ENCODE measurements around the gene TREM1. TPM values are rescaled to one million over a fixed set of nuclear protein-coding genes. Genes with fewer than 3 reads are reported as not detected.

Gene TREM1
- total RNA-seq, 1 experiment from 2014 or later: not detected

DNA sequence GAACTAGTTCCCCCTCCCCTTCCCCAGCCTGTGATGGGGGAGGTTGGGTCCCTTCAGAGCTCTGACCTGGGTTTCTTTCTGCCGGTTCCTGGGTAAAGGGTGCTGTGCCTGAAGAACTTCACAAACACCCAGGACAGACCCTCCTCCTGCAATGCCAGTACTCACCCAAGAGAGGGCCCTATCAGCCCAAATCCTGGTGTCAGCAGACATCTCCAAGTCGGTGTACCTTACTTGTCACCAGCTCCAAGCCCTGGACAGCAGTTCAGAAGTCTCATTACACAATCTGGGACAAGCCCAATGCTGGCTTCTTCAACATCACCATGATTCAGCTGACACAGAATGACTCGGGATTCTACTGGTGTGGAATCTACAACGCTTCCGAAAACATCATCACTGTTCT lies 57.9 kb downstream of the TREM1 start:
- TF ChIP-seq, protein P1, sequence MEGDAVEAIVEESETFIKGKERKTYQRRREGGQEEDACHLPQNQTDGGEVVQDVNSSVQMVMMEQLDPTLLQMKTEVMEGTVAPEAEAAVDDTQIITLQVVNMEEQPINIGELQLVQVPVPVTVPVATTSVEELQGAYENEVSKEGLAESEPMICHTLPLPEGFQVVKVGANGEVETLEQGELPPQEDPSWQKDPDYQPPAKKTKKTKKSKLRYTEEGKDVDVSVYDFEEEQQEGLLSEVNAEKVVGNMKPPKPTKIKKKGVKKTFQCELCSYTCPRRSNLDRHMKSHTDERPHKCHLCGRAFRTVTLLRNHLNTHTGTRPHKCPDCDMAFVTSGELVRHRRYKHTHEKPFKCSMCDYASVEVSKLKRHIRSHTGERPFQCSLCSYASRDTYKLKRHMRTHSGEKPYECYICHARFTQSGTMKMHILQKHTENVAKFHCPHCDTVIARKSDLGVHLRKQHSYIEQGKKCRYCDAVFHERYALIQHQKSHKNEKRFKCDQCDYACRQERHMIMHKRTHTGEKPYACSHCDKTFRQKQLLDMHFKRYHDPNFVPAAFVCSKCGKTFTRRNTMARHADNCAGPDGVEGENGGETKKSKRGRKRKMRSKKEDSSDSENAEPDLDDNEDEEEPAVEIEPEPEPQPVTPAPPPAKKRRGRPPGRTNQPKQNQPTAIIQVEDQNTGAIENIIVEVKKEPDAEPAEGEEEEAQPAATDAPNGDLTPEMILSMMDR (IDR thresholded peaks at IDR 0.05; ENCODE audit: insufficient read depth in 1 of 2, low read depth in 1 of 2, low read length in 1 of 2, severe bottlenecking in 1 of 2, unreplicated experiment in 1 of 2): no peak
- intact Hi-C loops (cut with micrococcal nuclease; ENCODE audit: unreplicated experiment): no loop called here
- BruUV-seq (replicated peaks): no TSS peak
- Mint-ChIP-seq H3K4me1 (ENCODE audit: low read depth, unreplicated experiment) (no peaks in the 10 kb centered on the region), H3K27ac (ENCODE audit: unreplicated experiment) (no peak overlapping the region), H3K4me3 (ENCODE audit: unreplicated experiment) (no peak overlapping the region), H3K36me3 (ENCODE audit: insufficient read depth, unreplicated experiment) (no peaks in the 10 kb centered on the region), H3K27me3 (ENCODE audit: insufficient read depth, unreplicated experiment) (peaks cover 32% of the 10 kb centered on the region), H3K9me3 (ENCODE audit: unreplicated experiment) (no peaks in the 10 kb centered on the region)
- no peak overlapping the region for H3K4me3 ChIP-seq (ENCODE audit: low read depth, low read length)
- ChIA-PET CTCF (no interaction called here), POLR2A (no interaction called here)
- no peaks in the 10 kb centered on the region; the same call in 1 of the 2 replicates for H3K27me3 ChIP-seq (replicated peaks; ENCODE audit: control insufficient read depth, insufficient read depth, low read length)
- no peak for DNase-seq
- no peaks in the 10 kb centered on the region for H3K9me3 ChIP-seq
- H3K36me3 ChIP-seq (ENCODE audit: control insufficient read depth, insufficient read depth, low read length): no peaks in the 10 kb centered on the region
- H3K4me1 ChIP-seq: no peaks in the 10 kb centered on the region

DNA sequence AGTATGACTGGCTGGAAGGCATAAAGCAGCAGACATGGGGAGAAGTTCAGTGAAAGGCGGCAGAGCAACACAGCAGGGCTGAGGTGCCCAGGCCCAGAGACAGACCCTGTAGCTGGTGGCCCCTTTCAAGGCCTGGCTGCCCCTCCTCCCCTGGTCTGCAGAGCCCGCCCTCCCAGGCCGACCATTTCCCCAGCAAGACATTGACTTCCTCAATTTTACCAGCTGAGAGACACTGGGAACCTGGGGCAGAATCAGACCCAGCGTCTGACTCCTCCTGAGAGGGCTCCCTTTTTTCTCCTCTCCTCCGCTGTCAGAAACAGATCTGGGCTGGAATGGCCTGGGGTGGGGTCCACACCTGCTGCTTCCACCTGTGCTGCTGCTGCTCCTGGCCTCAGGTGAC lies 58.4 kb downstream of the TREM1 start, which contains the start of gene TREML4:
TSS of gene TREML4 (plus strand) at position 254 of the 400 bp plus-strand sequence. CDS start at position 333, 79 bp downstream.
- ChIA-PET CTCF (no interaction called here), POLR2A (no interaction called here)
- no peaks in the 10 kb centered on the region for H3K4me1 Mint-ChIP-seq (ENCODE audit: low read depth, unreplicated experiment)
- H3K4me1 ChIP-seq: no peaks in the 10 kb centered on the region
- intact Hi-C loops (cut with micrococcal nuclease; ENCODE audit: unreplicated experiment): no loop called here
- H3K36me3 Mint-ChIP-seq (ENCODE audit: insufficient read depth, unreplicated experiment): no peaks in the 10 kb centered on the region
- peaks cover 32% of the 10 kb centered on the region for H3K27me3 Mint-ChIP-seq (ENCODE audit: insufficient read depth, unreplicated experiment)
- TF ChIP-seq, protein P1 (IDR thresholded peaks at IDR 0.05; ENCODE audit: insufficient read depth in 1 of 2, low read depth in 1 of 2, low read length in 1 of 2, severe bottlenecking in 1 of 2, unreplicated experiment in 1 of 2): no peak
- H3K9me3 Mint-ChIP-seq (ENCODE audit: unreplicated experiment): no peaks in the 10 kb centered on the region
- BruUV-seq (replicated peaks): no TSS peak
- H3K27me3 ChIP-seq (replicated peaks; ENCODE audit: control insufficient read depth, insufficient read depth, low read length): no peaks in the 10 kb centered on the region; the same call in 1 of the 2 replicates
- no peak within 1 kb of the TSS for H3K4me3 Mint-ChIP-seq (ENCODE audit: unreplicated experiment)
- H3K36me3 ChIP-seq (ENCODE audit: control insufficient read depth, insufficient read depth, low read length): no peaks in the 10 kb centered on the region
- no peaks in the 10 kb centered on the region for H3K9me3 ChIP-seq
- no peak within 1 kb of the TSS for H3K27ac Mint-ChIP-seq (ENCODE audit: unreplicated experiment)
- H3K4me3 ChIP-seq (ENCODE audit: low read depth, low read length): no peak within 1 kb of the TSS
- no peak for DNase-seq

DNA sequence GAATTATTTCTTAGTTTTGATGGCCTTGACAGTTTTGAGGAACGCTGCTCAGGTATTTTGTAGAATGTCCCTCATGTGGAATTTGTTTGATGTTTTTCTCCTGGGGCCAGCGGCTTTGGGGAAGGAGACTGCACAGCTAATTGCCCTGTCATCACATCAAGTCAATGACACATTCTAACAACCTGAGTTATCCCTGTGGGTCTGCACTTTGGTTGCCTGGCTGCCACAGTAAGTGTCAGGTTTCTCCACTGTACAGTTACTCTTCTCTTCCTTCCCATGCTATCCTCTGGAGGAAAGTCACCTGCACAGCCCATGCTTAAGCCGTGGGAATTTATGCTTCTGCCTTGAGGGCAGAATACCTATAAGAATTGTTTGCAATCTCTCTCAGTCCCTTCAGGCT lies 59.7 kb downstream of the TREM1 start:
- DNase-seq: no peak
- Mint-ChIP-seq H3K27ac (ENCODE audit: unreplicated experiment) (no peak overlapping the region), H3K27me3 (ENCODE audit: insufficient read depth, unreplicated experiment) (peaks cover 28% of the 10 kb centered on the region), H3K4me3 (ENCODE audit: unreplicated experiment) (no peak overlapping the region), H3K9me3 (ENCODE audit: unreplicated experiment) (no peaks in the 10 kb centered on the region), H3K36me3 (ENCODE audit: insufficient read depth, unreplicated experiment) (no peaks in the 10 kb centered on the region), H3K4me1 (ENCODE audit: low read depth, unreplicated experiment) (no peaks in the 10 kb centered on the region)
- TF ChIP-seq, protein P1 (IDR thresholded peaks at IDR 0.05; ENCODE audit: insufficient read depth in 1 of 2, low read depth in 1 of 2, low read length in 1 of 2, severe bottlenecking in 1 of 2, unreplicated experiment in 1 of 2): no peak
- POLR2A ChIA-PET: no interaction called here
- CTCF ChIA-PET: no interaction called here
- Histone ChIP-seq H3K4me1 (no peaks in the 10 kb centered on the region), H3K36me3 (ENCODE audit: control insufficient read depth, insufficient read depth, low read length) (no peaks in the 10 kb centered on the region), H3K27me3 (replicated peaks; ENCODE audit: control insufficient read depth, insufficient read depth, low read length) (no peaks in the 10 kb centered on the region; the same call in 1 of the 2 replicates), H3K4me3 (ENCODE audit: low read depth, low read length) (no peak overlapping the region), H3K9me3 (no peaks in the 10 kb centered on the region)
- BruUV-seq (replicated peaks): no TSS peak
- intact Hi-C loops (cut with micrococcal nuclease; ENCODE audit: unreplicated experiment): no loop called here

Data from Caco-2 (cell line).